Activated gamma-delta T cell treated with anti-CD3 and anti-CD28 coated beads, Interleukin-2, amount 50 U/mL, for 16 hours (primary cell): ENCODE results near the gene RASD2.

ENCODE experiments used
- DNase-seq: peaks from one replicate; pipeline ENCODE4 v3.0.0-alpha.2; 2020; ENCODE audit warnings: low read depth

RASD2 gene

GRCh38 chr22:35560824-35561223, 20.2 kb downstream of the RASD2 start:
- DNase-seq: no peak

- DNase-seq: no peak
These were observed 21.3 kb downstream of the RASD2 start for GRCh38 chr22:35561796-35562526.

DNA sequence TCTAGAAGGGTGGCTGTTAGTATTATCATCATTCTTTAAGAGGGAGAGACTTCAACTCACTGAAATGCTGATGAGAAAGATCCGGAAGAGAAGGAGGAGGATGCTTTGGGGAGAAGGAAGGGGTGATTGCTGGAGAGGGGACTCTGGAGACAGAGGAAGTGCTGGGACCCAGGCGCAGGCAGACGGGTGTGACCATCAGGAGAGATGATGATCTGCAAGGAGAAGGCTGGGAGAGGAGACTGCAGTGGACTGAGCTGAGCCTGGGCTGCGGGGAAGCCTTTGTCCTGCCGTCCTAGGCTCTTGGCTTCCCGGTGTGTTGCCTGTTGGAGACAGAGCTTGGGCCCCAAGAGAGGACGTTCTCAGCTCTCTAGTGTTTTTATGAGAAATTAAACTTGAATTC, 22.6 kb downstream of the RASD2 start:
- no peak for DNase-seq

DNA sequence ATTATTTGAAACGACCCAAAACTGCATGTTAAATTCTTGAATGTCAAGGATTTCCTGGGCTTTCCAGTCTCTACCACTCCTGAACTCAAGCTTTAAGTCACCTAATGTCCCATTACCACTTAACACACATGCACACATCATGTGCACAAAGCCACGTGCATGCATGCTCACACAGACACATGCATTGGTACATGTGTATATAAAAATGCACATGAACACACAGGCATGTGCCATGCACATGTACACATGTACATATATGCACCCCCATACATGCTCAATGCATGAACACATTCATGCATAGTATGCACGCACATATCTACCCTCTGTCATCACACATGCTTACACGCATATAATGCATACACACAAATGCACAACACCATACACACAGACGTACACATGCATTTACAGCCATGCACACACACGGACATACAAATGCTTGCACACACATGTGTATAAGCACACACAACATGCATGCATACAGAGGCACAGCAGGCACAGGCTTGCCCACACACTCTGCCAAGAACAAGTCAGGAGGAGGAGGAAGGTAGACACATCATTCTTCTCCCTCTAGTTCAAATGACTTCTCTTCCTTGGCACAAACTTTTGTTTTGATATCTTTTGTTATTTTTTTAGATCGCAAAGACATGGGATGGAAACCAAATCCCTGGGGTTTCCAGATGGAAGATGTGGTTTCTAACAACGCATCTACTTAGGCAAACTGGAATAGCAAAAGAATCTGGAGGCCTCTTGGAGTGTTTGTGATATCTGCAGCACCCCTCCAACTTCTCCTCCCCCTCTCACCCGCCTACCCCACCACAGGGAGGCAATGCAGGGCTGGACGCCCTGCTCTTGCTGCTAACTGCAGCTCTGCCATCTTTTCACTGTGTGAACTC, 24.6 kb downstream of the RASD2 start:
- no peak for DNase-seq

DNA sequence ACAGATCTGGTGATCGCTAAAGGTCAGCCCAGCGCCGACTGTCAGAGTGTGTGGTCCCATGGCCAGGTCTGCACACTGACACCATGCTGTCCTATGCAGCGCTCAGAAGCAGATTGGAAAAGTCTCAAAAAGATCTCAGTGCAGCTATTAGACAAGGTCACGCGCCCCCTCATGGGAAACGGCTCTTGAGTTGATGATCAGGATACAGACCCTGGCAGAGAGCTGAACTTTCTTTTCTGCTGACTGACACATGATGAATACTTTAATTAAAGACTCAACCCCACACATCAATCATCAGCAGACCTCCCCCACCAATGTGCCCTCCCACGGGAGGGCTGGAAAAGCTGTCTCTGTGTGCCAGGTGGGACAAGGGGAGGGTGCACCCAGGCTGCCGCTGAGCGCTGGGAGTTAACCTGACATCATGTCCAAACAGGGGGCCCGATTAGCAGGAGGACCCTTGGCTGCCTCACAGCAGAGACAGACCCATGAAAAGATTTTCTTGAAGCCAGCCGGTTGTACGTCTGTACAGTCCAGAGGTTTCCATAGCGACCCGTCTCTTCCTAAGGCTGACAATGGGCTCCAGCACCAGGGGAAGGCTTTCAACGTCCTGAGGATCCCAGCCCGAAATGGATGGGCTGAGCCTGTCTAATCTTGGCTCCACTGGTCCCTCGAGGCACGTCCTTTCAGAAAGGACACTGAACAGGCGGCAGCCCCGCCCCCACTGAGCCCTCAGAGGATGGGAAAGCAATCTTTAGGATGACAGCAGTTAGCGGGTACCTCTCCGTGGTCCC, 26.9 kb downstream of the RASD2 start:
- no peak for DNase-seq

GRCh38 chr22:35568751-35569739, 28.4 kb downstream of the RASD2 start:
- no peak for DNase-seq

GRCh38 chr22:35569916-35570315, 29.3 kb downstream of the RASD2 start:
- no peak for DNase-seq

- no peak for DNase-seq
These were observed 30.1 kb downstream of the RASD2 start for GRCh38 chr22:35570686-35571194.

GRCh38 chr22:35572556-35572955, 31.9 kb downstream of the RASD2 start:
- no peak for DNase-seq

DNA sequence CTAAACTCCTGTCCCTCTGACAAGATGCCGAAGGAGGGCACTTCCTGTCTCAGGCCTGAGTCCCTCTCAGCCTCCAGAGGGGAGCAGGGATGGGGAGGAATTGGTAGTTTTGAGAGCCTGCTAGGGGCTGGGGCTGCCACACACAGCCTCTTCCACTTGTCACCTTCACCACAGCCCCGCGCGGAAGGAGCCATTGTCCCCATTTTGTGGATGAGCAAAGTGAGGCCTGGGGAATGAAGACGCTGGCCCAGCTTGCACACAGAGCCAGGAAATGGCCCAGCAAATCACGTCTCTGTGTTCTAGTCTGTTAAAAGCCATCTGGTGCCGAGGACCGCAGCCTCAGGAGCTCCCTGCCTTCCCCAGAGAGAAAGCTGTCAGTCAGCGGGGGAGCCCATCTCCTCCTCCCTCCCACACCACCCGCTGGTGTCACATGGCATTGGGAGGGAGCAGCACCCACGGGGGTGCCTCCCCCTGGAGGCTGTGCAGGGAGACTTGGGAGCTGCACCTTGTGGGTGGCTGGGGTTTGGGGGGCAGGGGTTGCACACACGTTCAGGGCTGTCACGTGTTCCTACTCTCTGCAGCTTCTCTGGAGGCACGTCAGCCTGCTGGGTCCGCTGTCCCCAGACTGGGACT, 34.6 kb downstream of the RASD2 start:
- no peak for DNase-seq

DNA sequence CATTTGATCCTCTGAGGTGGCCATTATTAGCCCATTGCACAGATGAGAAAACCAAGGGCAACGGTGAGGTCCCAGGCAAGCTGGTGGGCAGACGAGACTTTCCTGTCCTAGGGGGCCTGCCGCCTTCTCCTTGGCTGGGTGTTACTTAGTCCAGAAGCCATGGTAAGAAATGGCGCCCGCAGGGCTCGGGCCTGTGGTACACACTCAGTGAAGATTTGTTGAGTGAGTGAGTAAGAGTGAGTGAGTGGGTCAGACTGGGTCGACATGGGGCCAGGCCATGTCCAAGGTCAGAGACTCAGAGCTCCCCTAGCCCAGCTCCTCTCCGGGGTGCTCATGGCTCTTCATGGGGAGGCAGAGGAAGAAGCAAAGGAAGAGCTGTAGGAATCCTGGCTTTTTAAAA, 36.0 kb downstream of the RASD2 start:
- DNase-seq: no peak

DNA sequence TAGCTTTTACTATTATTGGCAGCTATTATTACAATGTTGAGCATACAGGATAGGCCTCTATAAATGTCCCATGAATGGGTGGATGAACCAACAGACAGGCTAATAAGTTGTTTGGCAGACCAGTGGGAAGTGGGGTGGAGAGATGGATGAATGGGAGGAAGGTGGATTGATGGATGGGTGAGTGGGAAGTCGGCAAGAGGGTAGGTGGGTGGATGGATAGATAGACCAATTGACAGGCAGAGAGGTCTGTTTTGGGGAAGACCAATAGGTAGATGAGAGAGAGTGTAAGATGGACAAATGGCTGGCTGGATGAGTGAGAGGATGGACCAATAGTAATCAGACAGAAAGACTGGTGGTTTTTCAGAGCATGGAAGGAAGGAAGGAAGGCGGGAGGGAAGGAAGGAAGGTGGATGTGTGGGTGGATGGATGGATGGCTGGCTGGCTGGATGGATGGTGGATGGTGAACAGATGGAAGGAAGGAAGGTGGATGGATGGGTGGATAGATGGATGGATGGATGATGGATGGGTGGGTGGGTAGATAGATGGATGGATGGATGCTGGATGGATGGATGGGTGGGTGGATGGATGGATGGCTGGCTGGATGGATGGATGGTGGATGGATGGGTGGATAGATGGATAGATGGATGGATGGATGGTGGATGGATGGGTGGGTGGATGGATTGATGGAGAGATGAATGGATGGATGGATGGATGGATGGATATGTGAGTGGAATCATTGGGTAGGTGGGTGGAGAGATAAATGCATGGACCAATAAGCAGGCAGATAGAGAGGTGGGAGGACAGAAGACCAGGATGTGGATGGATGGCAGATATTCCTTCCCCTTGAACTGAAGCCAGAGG, 37.4 kb downstream of the RASD2 start:
- DNase-seq: no peak

GRCh38 chr22:35578836-35579575, 38.4 kb downstream of the RASD2 start:
- no peak for DNase-seq

DNA sequence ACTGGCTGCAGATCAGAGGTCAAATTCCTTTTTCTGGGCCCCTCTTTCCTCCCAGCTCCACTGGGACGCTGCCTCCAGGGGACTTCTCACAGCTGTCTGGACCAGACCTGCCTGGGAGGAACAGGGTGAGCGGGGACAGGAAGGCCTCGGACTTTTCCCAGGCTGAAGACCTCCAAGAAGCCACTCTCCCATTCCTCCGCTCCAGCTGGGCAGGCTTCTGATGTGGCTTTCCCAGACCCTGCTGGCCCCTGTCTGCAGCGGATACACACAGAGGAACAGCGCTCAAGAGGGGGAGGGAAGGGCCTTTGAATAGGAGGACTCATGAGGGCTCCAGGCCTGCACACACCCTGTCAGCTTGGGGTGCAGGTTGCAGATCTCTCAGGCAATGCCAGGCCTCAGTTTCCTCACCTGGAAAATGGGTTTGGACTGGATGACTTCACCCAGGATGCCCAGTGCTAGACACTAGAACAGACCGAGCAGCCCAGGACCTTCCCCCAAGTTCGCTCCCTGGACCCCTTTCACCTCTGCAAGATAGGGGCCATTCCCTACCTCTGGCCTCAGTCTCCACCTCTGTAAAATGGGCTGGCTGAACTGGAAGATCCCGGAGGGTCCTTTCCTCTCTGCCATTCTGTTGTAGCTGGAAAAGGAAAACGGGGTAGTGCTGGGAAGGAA, 39.9 kb downstream of the RASD2 start:
- no peak for DNase-seq

DNA sequence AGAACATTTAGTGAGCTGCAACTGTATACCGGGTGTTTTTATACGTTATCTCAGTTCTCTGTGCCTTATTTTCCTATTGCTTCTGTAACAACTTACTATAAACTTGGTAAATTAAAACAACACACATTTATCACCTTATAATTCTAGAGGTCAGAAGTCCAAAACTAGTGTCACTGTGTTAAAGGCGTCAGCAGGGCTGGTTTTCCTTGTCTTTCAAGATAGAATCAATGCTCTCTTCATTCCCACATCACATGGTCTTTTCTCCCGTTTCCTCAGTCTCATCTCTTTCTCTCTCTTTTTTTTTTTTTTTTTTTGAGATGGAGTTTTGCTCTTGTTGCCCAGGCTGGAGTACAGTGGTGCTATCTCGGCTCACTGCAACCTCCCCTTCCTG, 40.4 kb downstream of the RASD2 start:
- DNase-seq: no peak

- DNase-seq: no peak
These were observed 41.7 kb downstream of the RASD2 start for GRCh38 chr22:35582218-35582860.

DNA sequence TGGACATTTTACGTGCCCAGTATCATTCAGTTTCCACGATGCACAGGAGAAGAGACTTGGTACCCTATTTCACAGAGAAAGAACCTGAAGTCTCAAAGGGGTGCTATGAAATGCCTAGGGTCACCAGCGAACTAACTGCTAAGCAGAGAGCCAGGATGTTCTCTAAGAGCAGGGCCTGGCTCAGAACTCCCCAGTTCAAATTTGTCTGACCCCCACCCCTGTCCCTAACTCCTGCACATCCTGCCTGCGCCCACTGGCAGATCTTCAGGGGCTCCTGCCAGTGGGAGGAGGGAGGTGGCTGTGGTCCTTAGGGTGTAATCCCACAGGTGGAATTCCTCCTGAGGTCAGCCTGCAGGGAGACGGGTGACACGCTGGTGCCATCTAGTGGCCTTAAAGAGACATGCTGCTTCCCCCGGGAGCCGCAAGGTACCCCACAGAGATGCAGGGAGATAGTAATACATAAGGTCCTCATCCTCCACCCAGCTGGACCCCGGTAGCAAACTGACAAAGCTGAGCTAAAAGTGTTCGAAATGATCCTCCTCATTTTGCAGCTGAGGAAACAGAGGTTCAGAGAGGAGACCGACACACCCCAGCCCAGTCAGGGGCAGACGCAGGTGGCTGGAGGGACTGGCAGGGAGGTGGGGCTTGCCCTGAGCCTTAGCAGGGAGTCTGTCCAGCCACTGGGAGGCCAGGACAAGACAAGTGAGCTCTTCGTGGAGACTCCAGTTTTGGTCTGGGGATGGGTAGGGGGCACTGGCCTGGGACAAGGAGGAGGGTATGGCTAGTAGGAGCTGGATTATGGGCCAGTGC, 42.4 kb downstream of the RASD2 start:
- DNase-seq: peak; percentile 27
